ENCODE results near the gene KLHL12.

The KLHL12 gene

GRCh38 chr1:202890392-202890791 is 36.6 kb downstream of the KLHL12 start:
- Histone ChIP-seq H3K27me3 (replicated peaks) (no peaks in the 10 kb centered on the region), H3K36me3 (replicated peaks) (peaks cover 27% of the 10 kb centered on the region), H3K27ac (no peak overlapping the region), H3K4me3 (ENCODE audit: low read depth, low read length) (no peak overlapping the region)
- DNase-seq: no peak
- no peak for TF ChIP-seq CTCF (IDR thresholded peaks at IDR 0.05; ENCODE audit: low read depth, low read length, missing control alignments)
- in situ Hi-C loops (cut with HindIII; ENCODE audit: low pct_ligation_motif_present, low sequenced_read_pairs): no loop called here

- in situ Hi-C loops (cut with HindIII; ENCODE audit: low pct_ligation_motif_present, low sequenced_read_pairs): no loop called here
- H3K4me3 ChIP-seq (ENCODE audit: low read depth, low read length): peak within 1 kb of the TSS; percentile 83
- TF ChIP-seq CTCF (IDR thresholded peaks at IDR 0.05; ENCODE audit: low read depth, low read length, missing control alignments): peak; percentile 41
- peak within 1 kb of the TSS; percentile 66 for H3K27ac ChIP-seq
- DNase-seq: peak; percentile 94
- peaks cover 14% of the 10 kb centered on the region for H3K36me3 ChIP-seq (replicated peaks)
- H3K27me3 ChIP-seq (replicated peaks): no peaks in the 10 kb centered on the region
These were observed 38.3 kb downstream of the KLHL12 start, which contains the start of gene RABIF for GRCh38 chr1:202888531-202889360. Gene RABIF, minus strand, starts transcription at chr1:202889149. Its CDS starts 51 bp downstream, at chr1:202889098.

- no peak for TF ChIP-seq CTCF (IDR thresholded peaks at IDR 0.05; ENCODE audit: low read depth, low read length, missing control alignments)
- in situ Hi-C loops (cut with HindIII; ENCODE audit: low pct_ligation_motif_present, low sequenced_read_pairs): no loop called here
- peak overlapping the region; percentile 83 for H3K4me3 ChIP-seq (ENCODE audit: low read depth, low read length)
- peak; percentile 39 for DNase-seq
- peak overlapping the region; percentile 66 for H3K27ac ChIP-seq
- H3K36me3 ChIP-seq (replicated peaks): peaks cover 9% of the 10 kb centered on the region
- no peaks in the 10 kb centered on the region for H3K27me3 ChIP-seq (replicated peaks)
These were observed 38.9 kb downstream of the KLHL12 start for GRCh38 chr1:202888221-202888530.

- no peak for TF ChIP-seq CTCF (IDR thresholded peaks at IDR 0.05; ENCODE audit: low read depth, low read length, missing control alignments)
- DNase-seq: no peak
- H3K36me3 ChIP-seq (replicated peaks): peaks cover 10% of the 10 kb centered on the region
- no peak overlapping the region for H3K27ac ChIP-seq
- no peak overlapping the region for H3K4me3 ChIP-seq (ENCODE audit: low read depth, low read length)
- H3K27me3 ChIP-seq (replicated peaks): no peaks in the 10 kb centered on the region
- in situ Hi-C loops (cut with HindIII; ENCODE audit: low pct_ligation_motif_present, low sequenced_read_pairs): no loop called here
These were observed 46.0 kb downstream of the KLHL12 start for GRCh38 chr1:202880961-202881460.

- no peak overlapping the region for H3K27ac ChIP-seq
- TF ChIP-seq CTCF (IDR thresholded peaks at IDR 0.05; ENCODE audit: low read depth, low read length, missing control alignments): no peak
- H3K36me3 ChIP-seq (replicated peaks): peaks cover 10% of the 10 kb centered on the region
- DNase-seq: no peak
- in situ Hi-C loops (cut with HindIII; ENCODE audit: low pct_ligation_motif_present, low sequenced_read_pairs): no loop called here
- no peaks in the 10 kb centered on the region for H3K27me3 ChIP-seq (replicated peaks)
- no peak overlapping the region for H3K4me3 ChIP-seq (ENCODE audit: low read depth, low read length)
These were observed 47.0 kb downstream of the KLHL12 start for GRCh38 chr1:202880062-202880461.

Measured in brain microvascular endothelial cell (primary cell).